AG09309 (cell line): Measurements from ENCODE around the gene DEF6.

Source experiments
- DNase-seq: peaks from one replicate; pipeline ENCODE4 v3.0.0-alpha.2; 2010; ENCODE audit warnings: low read depth
- H3K4me3 ChIP-seq: 2 replicates; pipeline ENCODE4 v1.5.1; 2011; ENCODE audit warnings: mild to moderate bottlenecking, low read depth, low read length, moderate library complexity; ENCODE audit not compliant: control insufficient read depth
- CTCF ChIP-seq: IDR thresholded peaks from 2 replicates; pipeline ENCODE4 v1.5.1; 2011; ENCODE audit warnings: mild to moderate bottlenecking, low read depth, low read length, inconsistent platforms; ENCODE audit not compliant: insufficient read depth, control insufficient read depth; ENCODE audit errors: missing control alignments

Gene DEF6

GRCh38 chr6:35312807-35313206, 15.2 kb downstream of the DEF6 start:
- no peak for TF ChIP-seq CTCF
- DNase-seq = no peak

DNA sequence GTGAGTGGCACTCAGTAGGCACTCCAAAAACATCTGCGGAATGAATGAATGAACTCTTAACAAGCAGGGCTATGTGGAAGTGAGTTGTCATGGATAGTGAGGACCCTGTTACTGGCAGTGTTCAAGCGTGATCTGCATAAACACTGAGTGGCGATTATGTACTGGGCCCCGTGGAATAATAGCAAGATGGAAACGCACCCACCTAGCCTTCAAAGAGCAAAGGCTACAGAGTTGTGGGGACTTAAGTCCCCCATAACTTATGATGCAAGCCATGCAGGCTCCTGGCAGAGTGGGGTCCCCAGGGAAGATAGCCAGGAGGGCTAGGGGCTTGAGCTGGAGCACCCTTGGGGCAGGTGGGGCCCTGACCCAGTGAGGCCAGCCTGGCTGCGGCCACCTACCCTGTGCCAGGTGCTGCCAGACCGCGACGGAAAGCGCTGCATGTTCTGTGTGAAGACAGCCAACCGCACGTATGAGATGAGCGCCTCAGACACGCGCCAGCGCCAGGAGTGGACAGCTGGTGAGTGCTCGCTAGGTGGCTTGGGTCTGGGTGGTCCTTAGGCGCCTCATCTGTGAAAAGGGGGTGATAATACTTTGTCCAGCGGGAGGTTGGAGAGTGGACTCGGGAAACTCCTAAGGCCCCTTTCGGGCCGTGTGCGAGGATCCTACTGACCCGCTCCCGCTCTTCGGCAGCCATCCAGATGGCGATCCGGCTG, 20.0 kb downstream of the DEF6 start:
- no peak for DNase-seq

More at GRCh38 chr6:35312807-35313206, 15.2 kb downstream of the DEF6 start:
- no peak overlapping the region for H3K4me3 ChIP-seq

GRCh38 chr6:35318196-35319171, 20.9 kb downstream of the DEF6 start:
- DNase-seq = no peak
- peak overlapping the region; percentile 50 for H3K4me3 ChIP-seq
- no peak for TF ChIP-seq CTCF

More for the DNA sequence above, 20.0 kb downstream of the DEF6 start:
- peak overlapping the region; percentile 50 for H3K4me3 ChIP-seq
- TF ChIP-seq CTCF = no peak

- no peak for DNase-seq
- H3K4me3 ChIP-seq = no peak overlapping the region
- no peak for TF ChIP-seq CTCF
Observed at GRCh38 chr6:35319346-35320030, 21.9 kb downstream of the DEF6 start.

DNA sequence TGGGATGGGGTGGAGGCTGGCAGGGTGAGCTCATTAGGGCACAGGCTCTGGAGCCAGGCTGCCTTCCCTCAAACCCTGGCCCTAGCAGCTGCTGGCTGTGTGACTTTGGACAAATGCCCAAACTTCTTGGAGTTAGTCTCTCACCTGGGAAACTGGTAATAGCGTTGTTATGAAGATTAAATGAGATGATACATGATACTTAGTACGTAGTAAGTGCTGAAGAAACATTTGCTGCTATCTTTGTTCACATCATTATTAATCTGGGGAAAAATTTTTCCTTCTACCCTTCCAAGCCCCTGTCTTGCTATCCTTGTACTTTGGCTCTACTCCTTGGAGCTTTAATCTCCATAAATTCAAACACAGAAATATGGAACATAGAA, 22.4 kb downstream of the DEF6 start:
- DNase-seq = no peak
- no peak overlapping the region for H3K4me3 ChIP-seq
- no peak for TF ChIP-seq CTCF

DNA sequence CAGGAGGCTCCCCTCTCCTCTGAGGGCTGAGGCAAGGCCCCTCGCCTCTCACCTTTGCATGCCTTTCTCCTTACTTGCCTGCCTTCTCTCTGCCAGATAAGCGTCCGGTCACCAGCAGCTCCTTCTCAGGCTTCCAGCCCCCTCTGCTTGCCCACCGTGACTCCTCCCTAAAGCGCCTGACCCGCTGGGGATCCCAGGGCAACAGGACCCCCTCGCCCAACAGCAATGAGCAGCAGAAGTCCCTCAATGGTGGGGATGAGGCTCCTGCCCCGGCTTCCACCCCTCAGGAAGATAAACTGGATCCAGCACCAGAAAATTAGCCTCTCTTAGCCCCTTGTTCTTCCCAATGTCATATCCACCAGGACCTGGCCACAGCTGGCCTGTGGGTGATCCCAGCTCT, 23.5 kb downstream of the DEF6 start:
- no peak for DNase-seq
- TF ChIP-seq CTCF = no peak
- no peak overlapping the region for H3K4me3 ChIP-seq
